Psoas muscle (tissue), 8 donors: ENCODE data around the gene SH3TC1. TPM values are rescaled to one million over a fixed set of nuclear protein-coding genes. Genes with fewer than 3 reads are reported as not detected.

Experiments
- ATAC-seq, 4 donors: fragments of 200-7000 bp; cut with Tn5 transposase; one replicate each; pipeline ENCODE4 v1.9.1; 2020; ENCODE audit warnings: moderate library complexity in 3 of 4, mild to moderate bottlenecking in 2 of 4
- DNase-seq, 2 donors: peaks; one replicate each; pipeline ENCODE4 v3.0.0-alpha.2; 2020
- H3K27ac ChIP-seq: fragments of 200-600 bp; one replicate; pipeline ENCODE4 v1.8.0; 2022
- H3K27me3 ChIP-seq, 3 donors: fragments of 200-600 bp in 1 of 3; one replicate each; pipeline versions ENCODE4 v1.6.1 to v1.8.0; 2013 to 2022; ENCODE audit warnings: low read length in 2 of 3, mild to moderate bottlenecking in 2 of 3, moderate library complexity in 1 of 3; ENCODE audit not compliant: insufficient read depth in 3 of 3
- H3K36me3 ChIP-seq, 2 donors: fragments of 200-600 bp in 1 of 2; one replicate each; pipeline versions ENCODE4 v1.6.1 to v1.8.0; 2013 to 2022; ENCODE audit warnings: low read depth in 1 of 2, mild to moderate bottlenecking in 1 of 2, moderate library complexity in 1 of 2; ENCODE audit not compliant: insufficient read depth in 1 of 2
- H3K4me1 ChIP-seq: fragments of 200-600 bp; one replicate; pipeline ENCODE4 v1.8.0; 2022
- H3K4me3 ChIP-seq: fragments of 200-600 bp; one replicate; pipeline ENCODE4 v1.8.0; 2022; ENCODE audit warnings: mild to moderate bottlenecking
- H3K9me3 ChIP-seq: fragments of 200-600 bp; one replicate; pipeline ENCODE4 v1.8.0; 2022
- CTCF ChIP-seq: fragments of 200-600 bp; IDR thresholded peaks from one replicate; pipeline ENCODE4 v1.8.0; 2022; ENCODE audit warnings: antibody characterized with exemption
- WGBS, 3 donors: extraction: QIAGEN DNeasy Blood & Tissue Kit; methylation state at CpG; one replicate each; pipeline versions ENCODE4 v1.1.6 to v1.1.7; 2013; 5-methylcytosine and 5-hydroxymethylcytosine counted together
- intact Hi-C, 2 donors: fragments of 100-400 bp; cut with DNase I; formaldehyde crosslinking; loops; one replicate each; pipeline versions ENCODE4 v1.11.0 to v1.14.2; 2022
- polyA plus RNA-seq, 3 donors: library from polyadenylated mRNA; stranded (reverse); fragments of 200-250 nt; gene quantifications; one replicate each; pipeline ENCODE4 v1.2.3, GENCODE V29; 2013
- total RNA-seq, 4 donors: library from RNA; stranded (reverse); fragmentation: NEBNext Ultra II Directional in 2 of 4; extraction: Animal tissue kit (Norgen Biotek cat#: 25700) in 2 of 4; gene quantifications; one replicate each; pipeline versions ENCODE4 v1.2.1 to v1.2.4, GENCODE V29; 2021 to 2023
- donor health status: healthy with polysubstance abuse.
- donor health status: DM: no; HTN: no; CAD: no; lungs with moderate emphysema.
- donor health status: Bipolar disorder and iron deficiency.
- donor health status: healthy.
- donor health status: DM: yes; HTN: yes; CAD: no.
- donor health status: DM: no; HTN: no; CAD: no.
- donor health status: DM: no; HTN: no; CAD: no.
- donor health status: DM: yes; HTN: yes; CAD: no.

Gene SH3TC1
- total and polyA plus RNA-seq, 7 donors: 1.9 to 7.9 (median 4.7) TPM

DNA sequence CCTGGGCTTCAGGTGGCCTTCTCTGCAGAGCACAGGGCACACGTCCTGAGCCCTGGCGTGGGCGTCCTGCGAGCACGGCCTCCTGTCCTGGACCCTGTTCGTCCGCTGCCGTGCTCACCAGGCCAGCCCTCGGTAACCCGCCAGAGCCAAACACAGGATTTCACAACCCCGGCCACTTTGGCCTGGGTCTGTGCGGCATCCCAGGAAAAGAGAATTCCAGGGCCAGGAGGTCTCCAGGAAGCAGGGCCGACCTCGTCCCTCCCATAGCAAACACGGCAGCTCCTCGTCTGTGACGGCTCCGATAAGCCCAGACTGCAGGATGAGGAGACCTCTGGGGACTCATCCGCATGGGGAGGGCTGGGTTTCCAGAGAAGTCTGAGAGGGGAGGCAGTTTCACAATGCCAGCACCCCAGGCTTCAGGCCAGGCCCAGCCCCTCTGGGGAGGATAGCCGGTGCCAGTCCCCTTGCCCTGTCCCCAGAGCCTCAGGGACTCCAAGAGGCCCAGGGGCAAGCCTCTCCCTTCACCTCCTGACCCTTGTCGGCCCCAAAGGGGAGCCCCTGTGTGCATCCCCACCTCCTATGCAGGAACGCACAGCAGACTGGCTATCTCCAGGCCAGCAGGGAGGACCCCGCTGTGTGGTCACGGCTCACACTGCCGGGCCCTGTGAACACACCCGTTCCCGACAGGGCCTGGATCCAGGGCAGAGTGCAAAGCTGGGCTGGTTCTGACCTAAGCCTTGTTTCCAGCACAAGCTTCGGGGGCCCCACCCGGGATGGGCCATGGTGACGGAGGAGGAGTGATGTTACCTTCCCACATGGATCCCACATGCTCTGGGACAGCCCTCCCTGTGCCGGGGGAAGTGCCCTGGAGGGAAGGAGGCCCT, 48.2 kb downstream of the SH3TC1 start:
- Histone ChIP-seq H3K9me3 (no peaks in the 10 kb centered on the region), H3K27me3 (no peaks in the 10 kb centered on the region), H3K27ac (peak overlapping the region; percentile 61), H3K4me1 (peaks cover 6% of the 10 kb centered on the region), H3K4me3 (no peak overlapping the region), H3K36me3 (no peaks in the 10 kb centered on the region)
- 50 to 59% (median 57%) methylated on average over 30 to 31 of the region's 31 CpGs for WGBS, 3 donors
- no peak for TF ChIP-seq CTCF
- intact Hi-C loops: no loop called here
- peak; percentile 80 to 92 for DNase-seq
- ATAC-seq: peak; percentile 50 to 72 (median 59)

- Histone ChIP-seq H3K4me1 (no peaks in the 10 kb centered on the region), H3K36me3 (no peaks in the 10 kb centered on the region), H3K27me3 (no peaks in the 10 kb centered on the region), H3K9me3 (no peaks in the 10 kb centered on the region), H3K4me3 (no peak overlapping the region), H3K27ac (peak overlapping the region; percentile 61)
- intact Hi-C loops: no loop called here
- ATAC-seq: peak in 3 of 4 donors; percentile 22 to 55 (median 38)
- DNase-seq: no peak
- no peak for TF ChIP-seq CTCF
- WGBS, 3 donors: 77 to 86% (median 86%) methylated on average over 7 of the region's 7 CpGs
Observed at GRCh38 chr4:8248091-8248490, 49.0 kb downstream of the SH3TC1 start.

GRCh38 chr4:8250227-8250626, 51.1 kb downstream of the SH3TC1 start:
- ATAC-seq (no peak), DNase-seq (peak in 1 of 2 donors; percentile 9)
- intact Hi-C loops: no loop called here
- Histone ChIP-seq H3K4me3 (no peak overlapping the region), H3K27ac (no peak overlapping the region), H3K36me3 (no peaks in the 10 kb centered on the region), H3K4me1 (no peaks in the 10 kb centered on the region), H3K27me3 (no peaks in the 10 kb centered on the region), H3K9me3 (no peaks in the 10 kb centered on the region)
- no peak for TF ChIP-seq CTCF
- WGBS, 3 donors: 54 to 62% (median 54%) methylated on average over 3 of the region's 3 CpGs

GRCh38 chr4:8250637-8251036, 51.5 kb downstream of the SH3TC1 start:
- TF ChIP-seq CTCF: no peak
- no peak for ATAC-seq
- Histone ChIP-seq H3K27ac (no peak overlapping the region), H3K36me3 (no peaks in the 10 kb centered on the region), H3K27me3 (no peaks in the 10 kb centered on the region), H3K9me3 (no peaks in the 10 kb centered on the region), H3K4me3 (no peak overlapping the region), H3K4me1 (no peaks in the 10 kb centered on the region)
- intact Hi-C loops: no loop called here
- WGBS, 3 donors: 79 to 96% (median 90%) methylated on average over 7 of the region's 7 CpGs
- no peak for DNase-seq
